Right lung (tissue), 5 donors: ENCODE data around the gene DAND5. TPM values are rescaled to one million over a fixed set of nuclear protein-coding genes. Genes with fewer than 3 reads are reported as not detected.
"Not testable (repeated sequence)": the region's sequence is repeated elsewhere in the genome, so short reads cannot be mapped to it uniquely, and the experiment has no call there.

Experiments used
- DNase-seq, 2 donors: peaks; one replicate each; pipeline ENCODE4 v3.0.0-alpha.2; 2013
- polyA plus RNA-seq, 5 donors: library from polyadenylated mRNA; unstranded; fragments of 120-200 nt; gene quantifications; one replicate each; pipeline versions ENCODE4 v1.2.1 to v1.2.3, GENCODE V29; 2013; ENCODE audit warnings: inconsistent platforms in 1 of 5, low replicate concordance in 1 of 5; ENCODE audit not compliant: insufficient read length in 5 of 5, insufficient read depth in 1 of 5

The DAND5 gene
- polyA plus RNA-seq, 5 donors, result 0.21 to 0.57 (median 0.26) TPM

DNA sequence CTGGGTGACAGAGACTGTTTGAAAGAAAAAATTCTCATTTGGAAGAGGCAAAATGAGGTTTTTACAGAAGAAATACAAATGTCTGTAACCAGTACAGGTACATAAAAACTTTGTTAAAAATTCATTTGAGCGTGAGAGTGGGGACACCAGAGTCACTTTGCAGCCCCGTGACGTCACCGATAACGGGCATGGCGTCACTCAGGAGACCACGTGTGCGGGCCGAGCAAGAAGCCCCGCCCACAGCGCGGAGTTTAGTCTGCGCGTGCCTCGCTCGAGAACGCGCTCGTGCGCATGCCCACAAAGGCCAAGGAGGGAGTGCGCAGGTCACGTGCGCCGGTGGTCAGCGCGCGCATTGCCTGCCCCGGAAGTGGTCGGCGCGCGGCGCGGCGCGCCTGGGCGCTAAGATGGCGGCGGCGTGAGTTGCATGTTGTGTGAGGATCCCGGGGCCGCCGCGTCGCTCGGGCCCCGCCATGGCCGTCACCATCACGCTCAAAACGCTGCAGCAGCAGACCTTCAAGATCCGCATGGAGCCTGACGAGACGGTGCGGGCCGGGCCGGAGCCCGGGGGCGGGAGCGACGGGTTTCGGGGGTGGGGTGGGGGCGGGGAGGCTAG lies 23.8 kb upstream of the DAND5 start, which contains the start of gene RAD23A:
Gene RAD23A, plus strand, starts transcription at position 384 of the 613 bp plus-strand sequence. Its CDS starts 87 bp downstream, at position 471.
- DNase-seq, result peak; percentile 98 to 99

DNA sequence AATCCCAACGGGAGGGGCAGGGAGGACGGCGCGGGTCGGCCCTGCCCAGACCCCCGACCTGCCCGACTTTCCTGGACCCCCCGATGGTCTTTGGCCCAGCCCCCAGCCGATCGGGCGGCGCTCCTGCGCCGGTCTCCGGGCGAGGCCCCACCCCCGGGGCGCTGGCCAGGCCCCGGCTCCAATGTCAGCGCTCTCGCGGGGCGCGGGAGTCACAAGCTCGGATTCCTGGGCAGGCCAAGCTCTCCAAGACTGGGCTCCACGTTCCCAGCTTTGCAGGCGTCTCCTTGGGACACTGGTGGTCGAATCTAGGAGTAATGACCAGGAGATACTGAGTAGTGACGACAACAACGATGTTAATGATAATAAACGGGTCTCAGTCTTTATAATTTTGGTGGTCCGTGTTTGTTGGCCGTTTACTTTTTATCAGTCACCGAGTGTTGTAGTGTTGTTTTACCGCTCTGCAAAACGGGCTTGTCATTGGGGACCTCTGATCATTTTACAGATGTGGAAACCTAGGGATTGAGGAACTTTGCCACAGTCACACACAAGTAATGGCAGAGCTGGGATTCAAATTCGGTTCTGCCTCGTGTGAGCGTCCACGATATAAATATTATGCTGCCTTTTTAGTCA lies 23.2 kb upstream of the DAND5 start:
- DNase-seq, result peak; percentile 60 to 64

DNA sequence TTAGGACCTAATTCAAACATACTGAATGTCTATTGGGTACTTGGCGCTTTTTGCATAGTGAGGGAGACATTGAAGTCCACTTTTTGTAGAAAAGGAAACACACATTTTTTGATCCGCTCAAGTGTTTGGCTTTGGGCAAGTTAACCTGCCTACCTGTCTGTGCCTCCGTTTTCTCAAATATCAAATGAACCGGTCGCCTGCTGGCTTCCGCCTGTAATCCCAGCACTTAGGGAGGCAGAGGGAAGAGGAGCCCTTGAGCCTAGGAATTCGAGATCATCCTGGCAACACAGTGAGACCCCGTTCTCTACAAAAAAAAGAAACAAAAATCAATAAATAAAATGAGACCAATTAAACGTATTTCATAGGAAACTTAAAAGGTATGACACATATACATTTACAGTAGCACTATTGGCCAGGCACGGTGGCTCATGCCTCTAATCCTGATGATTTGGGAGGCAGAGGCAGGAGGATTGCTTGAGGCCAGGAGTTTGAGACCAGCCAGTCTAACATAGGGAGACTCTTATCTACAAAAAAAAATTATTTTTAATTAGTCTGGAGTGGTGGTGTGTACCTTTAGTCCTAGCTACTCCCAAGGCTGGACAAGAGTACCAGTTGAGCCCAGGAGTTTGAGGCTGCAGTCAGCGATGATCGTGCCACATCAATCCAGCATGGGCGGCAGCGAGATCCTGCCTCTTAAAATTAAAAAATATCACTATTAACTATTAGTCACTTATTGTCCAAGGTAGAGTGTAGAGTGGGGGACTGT lies 22.5 kb upstream of the DAND5 start:
- no peak for DNase-seq

DNA sequence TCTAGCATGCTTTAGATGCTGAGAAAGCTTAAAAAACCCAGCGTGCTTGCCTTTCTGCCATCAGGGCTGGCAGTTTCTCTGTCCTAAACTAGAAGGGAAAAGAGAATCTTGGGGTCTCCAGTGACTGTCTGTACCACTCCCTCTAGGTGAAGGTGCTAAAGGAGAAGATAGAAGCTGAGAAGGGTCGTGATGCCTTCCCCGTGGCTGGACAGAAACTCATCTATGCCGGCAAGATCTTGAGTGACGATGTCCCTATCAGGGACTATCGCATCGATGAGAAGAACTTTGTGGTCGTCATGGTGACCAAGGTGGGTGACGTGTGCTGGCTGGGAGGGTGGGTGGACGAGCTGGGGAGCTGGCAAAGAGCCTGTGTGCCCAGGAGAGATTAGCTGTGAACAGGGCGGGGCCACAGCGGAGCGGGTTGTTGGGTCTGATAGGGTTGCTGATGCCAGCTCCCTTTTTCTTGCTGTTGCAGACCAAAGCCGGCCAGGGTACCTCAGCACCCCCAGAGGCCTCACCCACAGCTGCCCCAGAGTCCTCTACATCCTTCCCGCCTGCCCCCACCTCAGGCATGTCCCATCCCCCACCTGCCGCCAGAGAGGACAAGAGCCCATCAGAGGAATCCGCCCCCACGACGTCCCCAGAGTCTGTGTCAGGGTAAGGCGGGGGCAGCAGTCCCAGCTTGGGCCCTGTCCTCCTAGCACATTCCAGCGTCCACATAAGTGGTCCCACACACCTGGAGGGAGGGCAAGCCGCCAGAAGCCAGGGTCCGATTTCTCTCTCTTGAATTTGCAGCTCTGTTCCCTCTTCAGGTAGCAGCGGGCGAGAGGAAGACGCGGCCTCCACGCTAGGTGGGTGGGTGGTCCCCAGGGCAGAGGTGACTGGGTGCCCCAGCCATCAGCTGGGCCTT lies 21.4 kb upstream of the DAND5 start:
- no peak for DNase-seq

DNA sequence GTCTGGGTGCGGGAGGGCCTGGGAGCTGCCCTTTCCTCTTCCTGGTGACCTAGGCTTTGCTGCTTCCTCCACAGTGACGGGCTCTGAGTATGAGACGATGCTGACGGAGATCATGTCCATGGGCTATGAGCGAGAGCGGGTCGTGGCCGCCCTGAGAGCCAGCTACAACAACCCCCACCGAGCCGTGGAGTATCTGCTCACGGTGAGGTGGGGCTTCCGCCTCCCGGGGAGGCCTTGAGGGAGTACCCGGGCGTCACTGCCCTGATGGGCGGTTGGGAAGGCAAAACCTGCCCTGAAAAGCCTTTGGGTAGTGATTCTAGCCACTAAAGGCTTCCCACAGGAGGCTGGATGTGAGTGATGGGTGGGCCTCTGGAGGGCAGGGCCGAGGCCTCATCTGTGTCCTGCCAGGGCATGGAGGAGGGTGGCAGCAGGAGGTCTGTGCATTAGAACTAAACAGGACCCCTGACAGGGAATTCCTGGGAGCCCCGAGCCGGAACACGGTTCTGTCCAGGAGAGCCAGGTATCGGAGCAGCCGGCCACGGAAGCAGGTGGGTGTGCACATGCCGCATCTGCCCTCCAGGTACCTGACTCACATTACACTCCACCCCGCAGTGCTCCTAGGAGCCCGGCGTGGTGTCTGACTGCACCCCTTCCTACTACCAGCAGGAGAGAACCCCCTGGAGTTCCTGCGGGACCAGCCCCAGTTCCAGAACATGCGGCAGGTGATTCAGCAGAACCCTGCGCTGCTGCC lies 20.6 kb upstream of the DAND5 start:
- DNase-seq, result no peak

DNA sequence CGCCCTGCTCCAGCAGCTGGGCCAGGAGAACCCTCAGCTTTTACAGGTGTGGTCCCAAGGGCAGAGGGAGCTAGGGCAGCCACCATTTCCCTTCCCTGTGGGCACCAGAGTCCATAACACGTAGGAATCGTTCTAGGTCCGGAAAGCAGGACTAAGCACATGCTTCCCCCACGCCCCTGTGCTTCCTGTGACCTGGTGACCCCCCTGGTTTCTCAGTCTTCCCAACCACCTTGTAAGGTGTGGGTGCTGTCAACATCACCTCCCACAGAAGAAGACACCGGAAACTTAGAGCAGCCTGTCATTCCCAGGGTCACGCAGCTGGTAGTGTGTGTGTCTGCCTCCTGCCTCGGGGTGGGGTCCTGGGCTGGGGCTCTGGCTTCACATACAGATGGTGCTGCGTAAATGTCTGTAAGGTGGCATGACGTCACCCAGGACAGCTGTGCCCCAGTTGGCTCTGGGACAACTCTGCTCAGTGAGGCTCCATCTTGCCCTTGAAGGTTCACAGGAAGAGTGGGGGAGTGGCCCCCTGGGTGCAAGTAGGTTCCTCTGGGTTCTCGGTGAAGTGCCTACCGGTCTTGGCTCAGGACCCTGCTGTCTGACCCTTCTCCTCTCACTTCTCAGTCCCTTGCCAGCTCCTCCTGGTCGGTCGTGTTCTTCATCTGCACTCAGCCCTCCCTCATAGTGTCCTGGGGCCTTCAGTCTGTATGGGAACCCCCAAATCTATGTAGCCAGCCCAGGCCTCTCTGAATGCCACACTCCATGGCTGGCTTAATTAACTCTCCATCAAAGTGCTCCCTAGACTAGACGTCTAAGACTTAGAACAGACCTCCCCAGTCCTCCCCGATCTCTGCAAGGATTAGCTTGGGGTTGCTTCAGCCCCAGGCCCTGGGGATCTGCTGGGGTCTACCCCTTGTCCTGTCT lies 19.8 kb upstream of the DAND5 start:
- DNase-seq, result no peak

DNA sequence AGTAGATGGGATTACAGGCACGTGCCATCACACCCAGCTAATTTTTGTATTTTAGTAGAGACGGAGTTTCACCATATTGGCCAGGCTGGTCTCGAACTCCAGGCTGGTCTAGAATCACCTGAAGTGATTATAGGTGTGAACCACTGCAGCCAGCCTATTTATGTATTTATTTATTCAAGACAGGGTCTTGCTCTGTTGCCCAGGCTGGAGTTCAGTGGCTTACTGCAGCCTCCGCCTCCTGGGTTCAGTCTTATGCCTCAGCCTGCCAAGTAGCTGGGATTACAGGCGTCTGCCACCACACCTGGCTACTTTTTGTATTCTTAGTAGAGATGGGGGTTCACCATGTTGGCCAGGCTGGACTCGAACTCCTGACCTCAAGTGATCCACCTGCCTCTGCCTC lies 17.3 kb upstream of the DAND5 start:
- not testable (repeated sequence) for DNase-seq

DNA sequence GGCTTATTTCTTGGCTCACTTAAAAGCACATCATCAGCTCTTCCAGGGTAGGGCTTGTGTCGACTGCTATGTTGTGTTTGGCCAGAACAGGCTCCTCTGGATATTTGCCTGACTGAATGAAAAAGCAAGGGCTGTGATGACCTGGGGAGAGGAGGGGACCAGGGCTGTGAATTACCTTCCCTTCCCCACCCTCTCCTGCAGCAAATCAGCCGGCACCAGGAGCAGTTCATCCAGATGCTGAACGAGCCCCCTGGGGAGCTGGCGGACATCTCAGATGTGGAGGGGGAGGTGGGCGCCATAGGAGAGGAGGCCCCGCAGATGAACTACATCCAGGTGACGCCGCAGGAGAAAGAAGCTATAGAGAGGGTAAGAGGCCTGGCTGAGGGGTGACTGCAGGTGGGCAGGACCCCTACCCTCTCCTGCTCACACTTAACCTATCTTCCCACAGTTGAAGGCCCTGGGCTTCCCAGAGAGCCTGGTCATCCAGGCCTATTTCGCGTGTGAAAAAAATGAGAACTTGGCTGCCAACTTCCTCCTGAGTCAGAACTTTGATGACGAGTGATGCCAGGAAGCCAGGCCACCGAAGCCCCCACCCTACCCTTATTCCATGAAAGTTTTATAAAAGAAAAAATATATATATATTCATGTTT lies 16.8 kb upstream of the DAND5 start:
- DNase-seq, result no peak

DNA sequence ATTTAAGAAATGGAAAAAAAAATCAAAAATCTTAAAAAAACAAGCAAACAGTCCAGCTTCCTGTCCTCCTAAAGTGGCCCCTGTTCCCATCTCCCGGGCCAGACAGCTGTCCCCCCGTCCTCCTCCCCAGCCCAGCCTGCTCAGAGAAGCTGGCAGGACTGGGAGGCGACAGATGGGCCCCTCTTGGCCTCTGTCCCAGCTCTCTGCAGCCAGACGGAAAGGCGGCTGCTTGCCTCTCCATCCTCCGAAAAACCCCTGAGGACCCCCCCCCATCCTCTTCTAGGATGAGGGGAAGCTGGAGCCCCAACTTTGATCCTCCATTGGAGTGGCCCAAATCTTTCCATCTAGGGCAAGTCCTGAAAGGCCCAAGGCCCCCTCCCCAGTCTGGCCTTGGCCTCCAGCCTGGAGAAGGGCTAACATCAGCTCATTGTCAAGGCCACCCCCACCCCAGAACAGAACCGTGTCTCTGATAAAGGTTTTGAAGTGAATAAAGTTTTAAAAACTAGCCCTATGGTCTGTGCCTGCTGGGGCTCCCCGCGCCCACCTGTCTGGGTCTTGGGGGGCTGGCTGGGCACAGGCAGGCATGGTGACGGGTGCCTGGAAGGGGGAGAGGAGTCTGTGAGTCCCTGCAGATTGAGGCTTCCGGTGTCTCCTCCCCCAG lies 16.1 kb upstream of the DAND5 start:
- DNase-seq, result peak; percentile 75 to 76

DNA sequence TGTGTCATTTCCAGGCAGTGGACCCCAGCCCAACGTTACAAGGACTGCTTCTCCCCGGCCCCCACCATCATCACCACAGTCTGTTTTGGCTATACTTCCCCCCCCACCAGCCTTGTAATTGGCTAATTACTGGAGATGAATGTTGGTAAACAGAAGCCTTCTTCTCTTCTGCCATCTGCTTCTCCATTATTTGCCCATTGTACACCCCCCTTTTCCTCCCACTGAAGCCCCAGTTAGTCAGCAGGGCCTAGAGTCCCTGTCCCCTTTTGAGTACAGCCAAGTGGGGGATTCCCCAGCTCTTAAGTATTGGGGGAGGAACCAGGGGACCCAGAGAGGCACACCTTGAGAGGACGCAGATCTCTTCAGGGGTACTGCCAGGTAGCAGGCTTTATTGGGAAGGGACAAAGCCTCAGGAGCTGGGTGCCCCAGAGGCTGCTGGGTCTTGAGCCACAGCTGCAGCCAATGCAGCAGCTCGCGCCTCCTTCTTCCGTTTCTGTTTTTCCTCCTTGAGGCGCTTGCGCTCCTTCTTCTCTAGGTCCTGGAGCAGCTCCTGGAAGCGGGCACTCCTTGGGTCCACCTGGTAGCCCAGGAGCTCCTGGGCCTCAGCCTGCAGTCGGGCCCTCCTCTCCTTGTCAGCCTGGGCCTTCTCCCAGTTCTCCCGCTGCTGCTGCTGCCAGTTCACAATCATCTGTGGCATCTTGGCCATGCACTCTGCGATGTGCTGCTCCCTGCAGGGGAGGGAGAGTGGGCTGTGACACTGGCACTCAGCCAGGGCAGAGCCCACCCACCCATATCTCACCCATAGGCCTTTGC lies 15.4 kb upstream of the DAND5 start:
- no peak for DNase-seq

DNA sequence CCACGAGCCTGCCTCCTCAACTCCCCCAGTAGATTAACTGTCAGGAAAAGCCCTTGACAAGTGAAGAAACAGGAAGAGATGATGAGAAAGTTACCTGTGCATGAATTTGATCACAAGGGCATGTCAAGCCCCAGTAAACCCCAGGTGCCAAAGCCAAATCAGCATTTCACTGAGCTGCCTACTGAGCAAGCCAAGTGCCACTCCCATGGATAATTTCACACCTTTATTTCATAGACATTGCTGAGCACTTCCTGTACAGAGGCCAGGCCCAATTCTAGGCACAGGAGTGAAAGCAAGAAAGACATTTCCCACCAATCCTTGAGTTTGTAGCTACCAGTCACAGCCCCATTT lies 14.8 kb upstream of the DAND5 start:
- DNase-seq, result no peak

DNA sequence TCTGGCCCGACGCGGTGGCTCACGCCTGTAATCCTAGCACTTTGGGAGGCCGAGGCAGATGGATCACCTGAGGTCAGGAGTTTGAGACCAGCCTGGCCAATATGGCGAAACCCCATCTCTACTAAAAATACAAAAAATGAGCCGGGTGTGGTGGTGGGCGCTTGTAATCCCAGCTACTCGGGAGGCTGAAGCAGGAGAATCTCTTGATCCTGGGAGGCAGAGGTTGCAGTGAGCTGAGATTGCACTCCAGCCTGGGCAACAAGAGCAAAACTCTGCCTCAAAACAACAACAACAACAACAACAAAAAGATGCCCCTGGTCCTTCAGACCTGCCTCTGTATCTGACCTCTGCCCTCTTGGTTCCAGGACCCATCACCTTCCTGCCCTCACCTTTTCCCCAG lies 13.8 kb upstream of the DAND5 start:
- not testable (repeated sequence) for DNase-seq

DNA sequence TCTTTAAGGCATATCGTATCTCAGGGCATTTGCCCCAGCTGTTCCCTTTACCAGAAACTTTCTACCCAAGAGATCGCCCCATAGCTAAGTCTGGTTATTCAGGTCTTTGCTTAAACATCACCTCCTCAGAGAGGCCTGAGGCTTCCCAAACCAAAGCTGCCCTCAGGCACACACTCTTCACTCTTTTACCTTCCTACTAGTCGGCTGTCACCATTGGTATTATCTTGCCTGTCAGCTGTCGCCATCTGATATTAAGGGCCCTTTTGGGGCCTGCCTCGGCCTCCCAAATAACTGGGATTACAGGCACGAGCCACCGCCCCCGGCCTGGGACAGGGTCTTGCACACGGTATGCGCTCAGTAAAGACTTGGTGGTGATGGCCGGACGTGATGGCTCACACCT lies 13.4 kb upstream of the DAND5 start:
- DNase-seq, result no peak

DNA sequence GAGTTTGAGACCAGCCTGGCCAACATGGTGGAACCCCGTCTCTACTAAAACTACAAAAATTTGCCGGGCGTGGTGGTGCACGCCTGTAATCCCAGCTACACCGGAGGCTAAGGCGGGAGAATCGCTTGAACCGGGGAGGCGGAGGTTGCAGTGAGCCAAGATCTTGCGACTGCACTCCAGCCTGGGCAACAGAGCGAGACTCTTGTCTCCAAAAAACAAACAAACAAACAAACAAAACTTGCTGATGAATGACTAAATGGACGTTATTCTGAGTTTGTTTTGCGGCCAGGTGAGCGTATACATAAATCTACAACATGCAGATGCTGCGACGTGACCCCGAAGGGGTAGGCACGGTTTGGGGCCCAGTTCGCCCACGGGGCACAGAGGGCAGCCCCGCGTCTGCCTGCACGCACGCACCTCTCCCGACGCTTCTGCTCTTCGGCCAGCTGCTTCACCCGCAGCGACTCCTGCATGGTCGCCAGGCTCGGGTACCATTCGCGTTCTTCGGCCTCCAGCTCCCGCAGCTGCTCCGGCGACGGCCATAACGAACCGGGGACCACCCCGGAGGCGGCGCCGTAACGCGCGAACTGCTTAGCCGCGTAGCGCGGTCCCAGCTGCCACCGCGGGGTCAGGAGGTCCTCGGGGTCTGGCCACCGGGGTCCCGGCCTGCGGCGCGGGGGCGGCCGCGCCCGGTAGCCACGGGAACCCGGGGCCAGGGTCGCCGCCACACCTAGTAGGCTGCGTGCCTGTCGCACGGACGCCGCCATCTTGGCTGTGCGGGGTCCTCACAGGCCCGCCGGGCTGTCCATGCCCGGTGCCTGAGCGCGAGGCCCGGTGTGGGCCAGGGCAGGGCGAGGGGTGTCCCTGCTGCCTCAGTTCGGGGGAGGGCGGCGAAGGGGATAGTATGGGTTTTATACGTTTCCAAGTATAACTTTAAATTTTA lies 12.7 kb upstream of the DAND5 start, which contains the start of gene GADD45GIP1:
Gene GADD45GIP1, minus strand, starts transcription at position 778 of the 943 bp plus-strand sequence. Its CDS starts 11 bp downstream, at position 767.
- DNase-seq, result peak; percentile 64 to 75

DNA sequence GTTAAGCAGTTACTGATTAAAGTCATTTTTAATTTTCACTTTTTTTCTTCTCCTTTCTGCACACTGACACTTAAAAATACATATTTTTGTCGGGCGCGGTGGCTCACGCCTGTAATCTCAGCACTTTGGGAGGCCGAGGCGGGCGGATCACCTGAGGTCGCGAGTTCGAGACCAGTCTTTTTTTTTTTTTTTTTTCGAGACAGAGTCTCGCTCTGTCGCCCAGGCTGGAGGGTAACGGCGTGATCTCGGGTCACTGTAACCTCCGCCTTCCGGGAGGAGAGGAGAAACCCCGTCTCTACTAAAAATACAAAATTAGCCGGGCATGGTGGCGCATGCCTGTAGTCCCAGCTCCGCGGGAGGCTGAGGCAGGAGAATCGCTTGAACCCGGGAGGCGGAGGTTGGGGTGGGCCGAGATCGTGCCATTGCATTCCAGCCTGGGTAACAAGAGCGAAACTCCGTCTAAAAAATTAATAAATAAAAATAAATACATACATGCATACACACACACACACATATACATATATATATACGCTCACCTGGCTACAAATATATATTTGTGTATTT lies 11.9 kb upstream of the DAND5 start:
- DNase-seq, result not testable (repeated sequence)

DNA sequence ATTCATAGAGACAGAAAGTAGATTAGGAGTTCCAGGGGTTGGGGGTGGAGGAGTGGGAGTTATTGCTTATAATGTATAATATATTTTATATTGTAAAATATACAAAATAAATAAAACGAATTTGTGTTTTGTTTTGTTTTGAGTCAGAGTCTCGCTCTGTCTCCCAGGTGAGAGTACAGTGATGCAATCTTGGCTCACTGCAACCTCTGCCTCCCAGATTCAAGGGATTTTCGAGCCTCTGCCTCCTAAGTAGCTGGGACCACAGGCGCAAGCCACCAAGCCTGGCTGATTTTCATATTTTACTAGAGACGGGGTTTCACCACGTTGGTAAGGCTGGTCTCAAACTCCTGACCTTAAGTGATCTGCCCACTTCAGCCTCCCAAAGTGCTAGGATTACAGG lies 9.9 kb upstream of the DAND5 start:
- no peak for DNase-seq
